NCI-H82 treated with DMSO at 0.1 percent for 48 hours (cell line): ENCODE measurements around the gene CGB3.

Source experiments
- DNase-seq: peaks from one replicate; lab custom pipeline; 2025; ENCODE audit not compliant: unreplicated experiment; lab: John Stamatoyannopoulos, UW

CGB3 gene

DNA sequence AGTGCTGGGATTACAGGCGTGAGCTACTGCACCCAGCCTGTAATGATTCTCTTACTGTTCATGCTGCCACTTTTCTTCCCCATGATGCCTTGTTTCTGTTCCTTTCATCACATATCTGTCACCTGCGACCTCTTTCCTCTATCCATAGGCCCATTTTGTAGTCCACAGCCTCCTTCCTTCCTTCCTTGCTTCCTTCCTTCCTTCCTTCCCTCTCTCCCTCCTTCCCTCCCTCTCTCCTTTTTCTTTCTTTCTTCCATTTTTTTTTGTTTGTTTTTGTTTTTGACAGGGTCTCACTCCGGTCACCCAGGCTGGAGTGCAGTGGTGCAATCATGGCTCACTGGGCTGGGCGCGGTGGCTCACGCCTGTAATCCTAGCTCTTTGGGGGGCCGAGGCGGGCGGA is 35.3 kb downstream of the CGB3 start:
- DNase-seq: no peak

DNA sequence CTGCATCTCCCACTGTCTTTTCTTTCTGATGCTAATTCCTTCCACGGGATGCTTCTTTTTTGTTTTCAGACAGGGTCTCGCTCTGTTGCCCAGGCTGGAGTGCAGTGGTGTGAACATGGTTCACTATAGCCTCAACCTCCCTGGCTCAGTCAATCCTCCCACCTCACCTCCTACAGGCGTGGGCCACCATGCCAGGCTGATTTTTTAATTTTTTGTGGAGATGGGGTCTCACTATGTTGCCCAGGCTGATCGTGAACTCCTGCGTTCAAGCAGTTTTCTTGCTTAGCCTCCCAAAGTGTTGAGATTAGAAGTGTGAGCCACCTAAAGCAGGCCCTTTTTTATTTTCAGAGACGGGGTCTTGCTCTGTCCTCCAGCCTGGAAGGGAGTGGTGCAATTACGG is 35.8 kb downstream of the CGB3 start:
- DNase-seq: no peak

DNA sequence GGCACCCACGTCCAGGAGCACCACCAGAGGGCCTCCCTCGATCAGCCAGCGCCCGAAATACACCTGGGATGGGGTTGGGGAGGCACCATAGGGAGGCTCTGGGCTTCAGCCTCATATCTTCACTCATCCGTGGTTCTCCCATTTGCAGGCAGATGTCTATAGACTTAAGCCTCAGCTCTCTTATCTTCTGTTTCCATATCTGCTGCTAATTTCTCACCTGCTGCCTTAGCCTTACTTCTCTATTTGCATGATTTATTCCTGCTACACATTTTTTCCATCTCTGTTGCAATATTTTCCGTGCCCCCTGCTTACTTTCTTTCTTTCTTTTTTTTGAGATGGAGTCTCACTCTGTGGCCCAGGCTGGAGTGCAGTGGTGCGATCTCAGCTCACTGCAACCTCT is 36.8 kb downstream of the CGB3 start:
- DNase-seq: no peak

DNA sequence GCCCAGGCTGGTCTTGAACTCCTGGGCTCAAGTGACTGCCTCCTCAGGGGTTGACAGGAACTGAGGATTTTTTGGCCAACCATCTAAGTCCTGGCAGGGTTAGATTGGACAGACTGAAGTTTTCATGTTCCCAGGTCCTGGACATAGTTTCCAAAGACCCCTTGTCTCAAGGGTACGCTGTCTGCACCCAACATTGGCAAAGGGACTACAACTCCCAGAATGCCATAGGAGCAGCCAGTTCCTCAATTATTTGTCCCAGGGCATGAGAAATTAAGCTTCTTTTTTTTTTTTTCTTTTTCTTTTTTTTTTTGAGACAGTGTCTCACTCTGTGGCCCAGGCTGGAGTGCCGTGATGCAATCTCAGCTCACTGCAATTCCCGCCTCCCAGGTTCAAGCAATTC is 37.9 kb downstream of the CGB3 start:
- DNase-seq: no peak

DNA sequence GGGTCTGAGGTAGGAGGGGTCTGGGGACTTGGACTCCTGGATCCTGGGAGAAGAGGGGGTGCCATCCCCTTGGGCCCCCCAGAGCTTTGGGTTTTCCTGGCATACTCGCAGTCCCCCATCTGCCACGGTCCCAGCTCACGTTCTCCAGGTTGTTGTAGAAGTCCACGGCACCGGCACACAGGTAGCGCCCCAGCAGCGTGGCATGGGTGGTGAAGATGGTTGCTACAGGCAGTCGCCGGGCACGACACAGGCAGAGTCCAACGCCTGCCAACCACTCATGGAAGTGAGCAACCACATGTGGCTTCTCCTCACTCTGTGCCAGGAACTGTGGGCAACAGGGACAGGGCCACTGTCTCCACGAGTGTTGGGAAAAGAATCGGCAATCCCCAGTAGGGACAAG is 38.4 kb downstream of the CGB3 start:
- no peak for DNase-seq

DNA sequence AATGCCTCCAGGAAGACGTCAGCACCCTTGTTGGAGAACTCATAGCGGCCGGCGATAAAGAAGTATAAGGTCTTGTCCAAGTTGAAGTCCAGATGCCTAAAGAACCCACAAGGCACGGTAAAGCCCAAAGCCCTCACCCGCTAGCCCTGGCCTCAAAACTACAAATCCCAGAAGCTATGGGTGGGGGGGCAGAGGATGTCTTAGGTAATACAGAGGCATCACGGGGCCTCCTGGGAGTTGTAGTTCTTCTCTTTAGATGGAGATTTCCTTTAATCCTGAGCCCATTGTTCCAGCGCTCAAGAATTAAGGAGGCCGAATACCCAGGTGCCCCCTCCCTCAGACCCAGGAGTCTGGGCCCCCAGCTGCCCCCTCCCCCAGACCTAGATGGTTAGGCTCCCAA is 41.9 kb downstream of the CGB3 start:
- DNase-seq: no peak

DNA sequence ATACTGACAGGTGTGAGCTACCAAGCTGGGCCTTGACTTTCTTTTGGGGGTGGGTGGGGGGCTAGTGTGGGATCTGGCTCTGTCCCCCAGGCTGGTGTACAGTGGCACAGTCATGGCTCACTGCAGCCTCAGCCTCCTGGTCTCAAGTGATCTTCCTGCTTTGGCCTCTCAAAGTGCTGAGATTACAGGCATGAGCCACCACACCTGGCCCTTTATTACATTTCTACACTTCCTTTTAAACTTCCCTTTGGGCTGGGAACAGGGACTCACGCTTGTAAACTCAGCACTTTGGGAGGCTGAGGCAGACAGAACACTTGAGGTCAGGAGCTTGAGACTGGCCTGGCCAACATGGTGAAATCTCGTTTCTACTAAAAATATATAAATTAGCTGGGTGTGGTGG is 47.1 kb downstream of the CGB3 start:
- DNase-seq: no peak

DNA sequence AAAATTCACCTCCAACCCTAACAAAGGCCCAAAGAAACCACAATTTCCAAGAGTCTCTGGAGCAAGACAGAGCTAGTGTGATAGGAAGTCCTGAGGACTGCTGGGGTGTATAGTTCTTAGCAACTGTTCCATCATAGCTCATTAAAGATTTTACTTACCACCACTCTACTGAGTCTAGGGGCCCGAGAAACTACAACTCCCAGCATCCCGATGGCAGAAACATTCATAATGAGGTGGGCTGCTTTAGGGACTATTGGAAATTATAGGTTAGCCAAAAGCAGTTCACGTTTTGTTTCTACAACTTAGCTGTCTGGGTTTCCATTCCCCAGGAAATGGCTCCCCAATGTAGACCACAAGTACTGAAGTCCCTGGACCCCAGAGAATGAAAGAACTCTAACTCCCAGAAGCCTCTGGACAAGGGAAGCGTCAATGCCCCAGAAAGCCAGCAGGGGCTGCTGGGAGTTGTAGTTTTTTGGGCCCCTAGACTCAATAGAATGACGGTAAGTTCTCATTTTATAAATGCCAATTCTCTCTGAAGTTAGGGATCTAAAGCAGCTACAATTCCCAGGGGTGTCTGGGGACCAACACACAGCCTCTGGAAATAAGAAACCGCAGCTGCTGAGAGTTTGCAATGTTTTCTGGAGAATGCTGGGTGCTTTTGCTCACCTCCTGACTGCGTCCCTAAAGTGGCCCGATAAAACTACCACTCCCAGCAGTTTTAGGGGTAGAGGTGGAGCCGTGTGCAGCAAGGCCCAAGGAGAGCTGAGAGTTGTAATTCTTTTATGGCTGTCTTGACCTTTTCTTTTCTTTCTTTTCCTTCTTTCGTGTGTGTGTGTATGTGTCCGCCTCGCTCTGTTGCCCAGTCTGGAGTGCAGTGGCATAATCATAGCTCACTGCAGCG is 47.9 kb downstream of the CGB3 start:
- no peak for DNase-seq
